ENCODE results near the gene LRRC59.

Gene LRRC59

GRCh38 chr17:50423553-50424159, 26.3 kb upstream of the LRRC59 start:
- peak; percentile 62 for ATAC-seq
- TF ChIP-seq, protein P1, sequence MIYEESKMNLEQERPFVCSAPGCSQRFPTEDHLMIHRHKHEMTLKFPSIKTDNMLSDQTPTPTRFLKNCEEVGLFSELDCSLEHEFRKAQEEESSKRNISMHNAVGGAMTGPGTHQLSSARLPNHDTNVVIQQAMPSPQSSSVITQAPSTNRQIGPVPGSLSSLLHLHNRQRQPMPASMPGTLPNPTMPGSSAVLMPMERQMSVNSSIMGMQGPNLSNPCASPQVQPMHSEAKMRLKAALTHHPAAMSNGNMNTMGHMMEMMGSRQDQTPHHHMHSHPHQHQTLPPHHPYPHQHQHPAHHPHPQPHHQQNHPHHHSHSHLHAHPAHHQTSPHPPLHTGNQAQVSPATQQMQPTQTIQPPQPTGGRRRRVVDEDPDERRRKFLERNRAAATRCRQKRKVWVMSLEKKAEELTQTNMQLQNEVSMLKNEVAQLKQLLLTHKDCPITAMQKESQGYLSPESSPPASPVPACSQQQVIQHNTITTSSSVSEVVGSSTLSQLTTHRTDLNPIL (CRISPR knock-in tag; IDR thresholded peaks at IDR 0.05; ENCODE audit: low read depth), result no peak
- TF ChIP-seq GLIS3 (CRISPR knock-in tag; IDR thresholded peaks at IDR 0.05) (no peak), ZC3H10 (CRISPR knock-in tag; IDR thresholded peaks at IDR 0.05) (no peak), PATZ1 (CRISPR knock-in tag; IDR thresholded peaks at IDR 0.05; ENCODE audit: borderline replicate concordance) (no peak), TCF4 (CRISPR knock-in tag; IDR thresholded peaks at IDR 0.05; ENCODE audit: borderline replicate concordance) (no peak), ESRRG (CRISPR knock-in tag; IDR thresholded peaks at IDR 0.05) (no peak), ZNF565 (CRISPR knock-in tag; conservative IDR thresholded peaks at IDR 0.05; ENCODE audit: low read depth) (no peak), TSHZ2 (CRISPR knock-in tag; IDR thresholded peaks at IDR 0.05) (no peak), ZFP3 (CRISPR knock-in tag; IDR thresholded peaks at IDR 0.05) (no peak), TOX (CRISPR knock-in tag; IDR thresholded peaks at IDR 0.05; ENCODE audit: borderline replicate concordance) (no peak), ARNTL (CRISPR knock-in tag; IDR thresholded peaks at IDR 0.05; ENCODE audit: borderline replicate concordance, low read depth) (no peak), ZNF70 (CRISPR knock-in tag; IDR thresholded peaks at IDR 0.05) (no peak), ZFP30 (CRISPR knock-in tag; IDR thresholded peaks at IDR 0.05) (no peak), CSDC2 (CRISPR knock-in tag; IDR thresholded peaks at IDR 0.05) (no peak)
- TF ChIP-seq, protein P2, sequence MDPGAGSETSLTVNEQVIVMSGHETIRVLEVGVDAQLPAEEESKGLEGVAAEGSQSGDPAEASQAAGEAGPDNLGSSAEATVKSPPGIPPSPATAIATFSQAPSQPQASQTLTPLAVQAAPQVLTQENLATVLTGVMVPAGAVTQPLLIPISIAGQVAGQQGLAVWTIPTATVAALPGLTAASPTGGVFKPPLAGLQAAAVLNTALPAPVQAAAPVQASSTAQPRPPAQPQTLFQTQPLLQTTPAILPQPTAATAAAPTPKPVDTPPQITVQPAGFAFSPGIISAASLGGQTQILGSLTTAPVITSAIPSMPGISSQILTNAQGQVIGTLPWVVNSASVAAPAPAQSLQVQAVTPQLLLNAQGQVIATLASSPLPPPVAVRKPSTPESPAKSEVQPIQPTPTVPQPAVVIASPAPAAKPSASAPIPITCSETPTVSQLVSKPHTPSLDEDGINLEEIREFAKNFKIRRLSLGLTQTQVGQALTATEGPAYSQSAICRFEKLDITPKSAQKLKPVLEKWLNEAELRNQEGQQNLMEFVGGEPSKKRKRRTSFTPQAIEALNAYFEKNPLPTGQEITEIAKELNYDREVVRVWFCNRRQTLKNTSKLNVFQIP (CRISPR knock-in tag; IDR thresholded peaks at IDR 0.05; ENCODE audit: borderline replicate concordance, low read depth), result no peak

GRCh38 chr17:50422738-50423137, 25.4 kb upstream of the LRRC59 start:
- ATAC-seq, result no peak
- no peak for TF ChIP-seq TCF4 (CRISPR knock-in tag; IDR thresholded peaks at IDR 0.05; ENCODE audit: borderline replicate concordance)

DNA sequence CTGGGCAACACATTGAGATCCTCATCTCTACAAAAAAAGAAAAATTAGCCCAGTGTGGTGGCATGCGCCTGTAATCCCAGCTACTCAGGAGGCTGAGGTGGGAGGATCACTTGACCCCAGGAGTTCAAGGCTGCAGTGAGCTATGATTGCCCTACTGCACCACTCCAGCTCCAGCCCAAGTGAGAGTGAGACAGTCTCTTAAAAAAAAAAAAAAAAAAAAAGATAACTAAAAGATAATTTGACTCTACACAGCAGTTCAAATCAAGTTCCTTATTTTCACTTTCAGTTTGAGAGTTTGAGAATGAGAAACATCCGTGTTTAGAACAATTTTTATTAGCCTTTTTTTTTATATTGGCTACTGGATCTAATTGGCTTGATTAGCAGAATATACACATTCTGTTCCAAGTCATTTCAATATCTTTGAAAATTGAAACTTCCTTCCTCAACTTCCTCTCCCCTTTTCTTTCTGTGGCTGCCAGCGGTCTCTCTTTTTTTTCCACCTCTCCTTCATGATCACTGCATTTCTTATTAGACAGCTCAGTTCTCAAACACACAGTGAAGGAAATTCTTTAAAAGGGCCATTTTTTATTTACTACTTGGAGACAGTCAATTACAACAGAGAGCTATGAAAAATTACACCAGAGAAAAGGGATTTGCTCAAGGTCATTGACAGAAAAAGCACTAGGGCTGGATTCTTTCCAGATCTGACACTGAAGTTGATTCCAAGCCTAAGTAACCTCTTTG, 24.2 kb upstream of the LRRC59 start:
- ATAC-seq, result no peak
- TF ChIP-seq ISL1 (CRISPR knock-in tag; IDR thresholded peaks at IDR 0.05), result no peak
- no peak for TF ChIP-seq ZNF565 (CRISPR knock-in tag; conservative IDR thresholded peaks at IDR 0.05; ENCODE audit: low read depth)
- TF ChIP-seq TOX (CRISPR knock-in tag; IDR thresholded peaks at IDR 0.05; ENCODE audit: borderline replicate concordance), result no peak
- no peak for TF ChIP-seq SNAI2 (CRISPR knock-in tag; IDR thresholded peaks at IDR 0.05)
- no peak for TF ChIP-seq PPARA (CRISPR knock-in tag; IDR thresholded peaks at IDR 0.05; ENCODE audit: borderline replicate concordance)
- TF ChIP-seq ZFP3 (CRISPR knock-in tag; IDR thresholded peaks at IDR 0.05), result no peak
- no peak for TF ChIP-seq CSRNP3 (CRISPR knock-in tag; IDR thresholded peaks at IDR 0.05)
- no peak for TF ChIP-seq CSDC2 (CRISPR knock-in tag; IDR thresholded peaks at IDR 0.05)
- TF ChIP-seq, protein P1 (CRISPR knock-in tag; IDR thresholded peaks at IDR 0.05; ENCODE audit: low read depth), result no peak
- TF ChIP-seq ZC3H10 (CRISPR knock-in tag; IDR thresholded peaks at IDR 0.05), result no peak
- TF ChIP-seq ZFP30 (CRISPR knock-in tag; IDR thresholded peaks at IDR 0.05), result no peak
- no peak for TF ChIP-seq ZNF8 (CRISPR knock-in tag; IDR thresholded peaks at IDR 0.05)
- TF ChIP-seq ZNF70 (CRISPR knock-in tag; IDR thresholded peaks at IDR 0.05), result no peak
- TF ChIP-seq TSHZ2 (CRISPR knock-in tag; IDR thresholded peaks at IDR 0.05), result no peak
- no peak for TF ChIP-seq ESRRG (CRISPR knock-in tag; IDR thresholded peaks at IDR 0.05)
- TF ChIP-seq RARB (CRISPR knock-in tag; IDR thresholded peaks at IDR 0.05), result no peak
- no peak for TF ChIP-seq GLIS3 (CRISPR knock-in tag; IDR thresholded peaks at IDR 0.05)
- TF ChIP-seq OSR1 (CRISPR knock-in tag; IDR thresholded peaks at IDR 0.05), result no peak
